ENCODE results near the gene TIMM13. TPM values are rescaled to one million over a fixed set of nuclear protein-coding genes. Genes with fewer than 3 reads are reported as not detected.

TIMM13 gene
- total and polyA plus RNA-seq, 2 donors (not counting 3 experiments of a cell fraction or from before 2014, with no cell fraction given): 154 to 160 TPM

GRCh38 chr19:2438178-2438577, 10.8 kb upstream of the TIMM13 start:
- no peaks in the 10 kb centered on the region for H3K27me3 ChIP-seq (ENCODE audit: control insufficient read depth in 2 of 2, insufficient read depth in 2 of 2, low read length in 2 of 2)
- H3K79me2 ChIP-seq (ENCODE audit: control insufficient read depth, insufficient read depth, low read length): peaks cover 35% of the 10 kb centered on the region
- BruUV-seq (replicated peaks): no TSS peak
- H3K27ac ChIP-seq (ENCODE audit: insufficient read depth, low read depth, low read length): no peak overlapping the region
- FAIRE-seq (no peak), DNase-seq (ENCODE audit: low read depth, low spot score) (no peak)
- ChIA-PET POLR2A (no interaction called here), CTCF (interaction anchor here (1.5 kb wide), 1 partner anchor 176 kb away, joined by 4 read pairs; no protein-coding TSS in a partner anchor)
- TF ChIP-seq JUN (IDR thresholded peaks at IDR 0.05; ENCODE audit: borderline replicate concordance, insufficient read depth, insufficient read length, low read depth): no peak
- no peak for TF ChIP-seq GATA2 (IDR thresholded peaks at IDR 0.05; ENCODE audit: insufficient read depth, insufficient read length, low read depth, low read length)
- TF ChIP-seq EZH2 (IDR thresholded peaks at IDR 0.05; ENCODE audit: borderline replicate concordance, low read depth, low read length, severe bottlenecking): no peak
- TF ChIP-seq CTCF (IDR thresholded peaks at IDR 0.05; ENCODE audit: extremely low read depth in 1 of 2, insufficient read depth in 1 of 2, low read depth in 1 of 2, low read length in 2 of 2): no peak
- no peak for TF ChIP-seq POLR2AphosphoS5 (IDR thresholded peaks at IDR 0.05; ENCODE audit: insufficient read depth, low read depth, low read length)
- TF ChIP-seq MAX (IDR thresholded peaks at IDR 0.05; ENCODE audit: insufficient read depth, insufficient read length): no peak
- no peak for TF ChIP-seq POLR2A (IDR thresholded peaks at IDR 0.05; ENCODE audit: low read depth, low read length)
- no peak for TF ChIP-seq FOS (IDR thresholded peaks at IDR 0.05; ENCODE audit: borderline replicate concordance, insufficient read depth, low read length)
- TF ChIP-seq MYC (IDR thresholded peaks at IDR 0.05; ENCODE audit: low read depth, low read length): no peak
- dilution Hi-C loops (cut with MboI; ENCODE audit: extremely low pct_ligation_motif_present, low sequenced_read_pairs) (no loop called here), intact Hi-C loops (cut with micrococcal nuclease) (no loop called here)
- H4K20me1 ChIP-seq (replicated peaks; ENCODE audit: control insufficient read depth, extremely low read depth, insufficient read depth, low read length): no peaks in the 10 kb centered on the region
- no peaks in the 10 kb centered on the region for H3K9me3 ChIP-seq (replicated peaks; ENCODE audit: control insufficient read depth, insufficient read depth, low read length)
- H3K36me3 ChIP-seq (ENCODE audit: control insufficient read depth in 2 of 2, extremely low read depth in 1 of 2, insufficient read depth in 2 of 2, low read length in 2 of 2): peaks cover 7 to 26% of the 10 kb centered on the region in 2 experiments
- no peaks in the 10 kb centered on the region for H3K4me1 ChIP-seq (ENCODE audit: control insufficient read depth, extremely low read depth, insufficient read depth, low read length)
- no peak overlapping the region for H3K9ac ChIP-seq (replicated peaks; ENCODE audit: extremely low read depth, insufficient read depth, low read length)
- no peak overlapping the region for H2AFZ ChIP-seq (ENCODE audit: low read depth, low read length)
- H3K4me3 ChIP-seq (replicated peaks in 1 of 3; ENCODE audit: insufficient read depth in 1 of 3, low read depth in 1 of 3, low read length in 3 of 3): no peak overlapping the region
- H3K9me1 ChIP-seq (replicated peaks; ENCODE audit: control insufficient read depth, extremely low read depth, insufficient read depth, low read length): no peaks in the 10 kb centered on the region
- H3K4me2 ChIP-seq (ENCODE audit: insufficient read depth, low read length): no peak overlapping the region

All from endothelial cell of umbilical vein (primary cell).